ENCODE data around the gene SYNDIG1. TPM values are rescaled to one million over a fixed set of nuclear protein-coding genes. Genes with fewer than 3 reads are reported as not detected.

SYNDIG1 gene
- total RNA-seq, 2 donors from 2014 or later, result not detected

GRCh38 chr20:24543168-24543567 lies 73.7 kb downstream of the SYNDIG1 start:
- DNase-seq (ENCODE audit: low spot score) (no peak), ATAC-seq (no peak)
- peaks cover 25 to 35% of the 10 kb centered on the region in 2 donors for H3K27me3 Mint-ChIP-seq
- H3K27ac Mint-ChIP-seq, result no peak overlapping the region
- no peaks in the 10 kb centered on the region for H3K36me3 Mint-ChIP-seq
- no peaks in the 10 kb centered on the region for H3K9me3 Mint-ChIP-seq
- no peaks in the 10 kb centered on the region for H3K4me1 Mint-ChIP-seq (ENCODE audit: low read depth in 2 of 2)
- no peak overlapping the region for H3K4me3 Mint-ChIP-seq

- H3K36me3 Mint-ChIP-seq, result no peaks in the 10 kb centered on the region
- no peak overlapping the region for H3K4me3 Mint-ChIP-seq
- H3K27me3 Mint-ChIP-seq, result peaks cover 28 to 32% of the 10 kb centered on the region in 2 donors
- no peak for DNase-seq (ENCODE audit: low spot score)
- H3K27ac Mint-ChIP-seq, result no peak overlapping the region
- H3K9me3 Mint-ChIP-seq, result no peaks in the 10 kb centered on the region
- no peak for ATAC-seq
- H3K4me1 Mint-ChIP-seq (ENCODE audit: low read depth in 2 of 2), result no peaks in the 10 kb centered on the region
Measured at GRCh38 chr20:24543741-24544140, 74.3 kb downstream of the SYNDIG1 start.

- no peaks in the 10 kb centered on the region for H3K9me3 Mint-ChIP-seq
- no peak overlapping the region for H3K27ac Mint-ChIP-seq
- H3K36me3 Mint-ChIP-seq, result no peaks in the 10 kb centered on the region
- H3K4me3 Mint-ChIP-seq, result no peak overlapping the region
- ATAC-seq (peak in 1 of 2 donors; percentile 17), DNase-seq (ENCODE audit: low spot score) (no peak)
- H3K27me3 Mint-ChIP-seq, result peaks cover 26 to 27% of the 10 kb centered on the region in 2 donors
- no peaks in the 10 kb centered on the region for H3K4me1 Mint-ChIP-seq (ENCODE audit: low read depth in 2 of 2)
Measured at GRCh38 chr20:24544371-24544770, 74.9 kb downstream of the SYNDIG1 start.

- H3K36me3 Mint-ChIP-seq, result no peaks in the 10 kb centered on the region
- H3K4me3 Mint-ChIP-seq, result no peak overlapping the region
- no peaks in the 10 kb centered on the region for H3K9me3 Mint-ChIP-seq
- DNase-seq (ENCODE audit: low spot score) (no peak), ATAC-seq (no peak)
- no peaks in the 10 kb centered on the region for H3K4me1 Mint-ChIP-seq (ENCODE audit: low read depth in 2 of 2)
- H3K27ac Mint-ChIP-seq, result no peak overlapping the region
- H3K27me3 Mint-ChIP-seq, result peaks cover 24 to 25% of the 10 kb centered on the region in 2 donors
Measured at GRCh38 chr20:24545168-24545567, 75.7 kb downstream of the SYNDIG1 start.

GRCh38 chr20:24546232-24546892 lies 76.9 kb downstream of the SYNDIG1 start:
- Mint-ChIP-seq H3K4me1 (ENCODE audit: low read depth in 2 of 2) (no peaks in the 10 kb centered on the region), H3K9me3 (no peaks in the 10 kb centered on the region), H3K36me3 (no peaks in the 10 kb centered on the region), H3K27me3 (peaks cover 17 to 19% of the 10 kb centered on the region in 2 donors), H3K4me3 (no peak overlapping the region), H3K27ac (no peak overlapping the region)
- ATAC-seq, result no peak
- DNase-seq (ENCODE audit: low spot score), result no peak

GRCh38 chr20:24547967-24548366 lies 78.5 kb downstream of the SYNDIG1 start:
- peaks cover 19 to 26% of the 10 kb centered on the region in 2 donors for H3K27me3 Mint-ChIP-seq
- no peak overlapping the region for H3K27ac Mint-ChIP-seq
- H3K4me3 Mint-ChIP-seq, result no peak overlapping the region
- ATAC-seq, result no peak
- no peaks in the 10 kb centered on the region for H3K9me3 Mint-ChIP-seq
- H3K36me3 Mint-ChIP-seq, result no peaks in the 10 kb centered on the region
- DNase-seq (ENCODE audit: low spot score), result no peak
- no peaks in the 10 kb centered on the region for H3K4me1 Mint-ChIP-seq (ENCODE audit: low read depth in 2 of 2)

- H3K4me1 Mint-ChIP-seq (ENCODE audit: low read depth in 2 of 2), result no peaks in the 10 kb centered on the region
- peaks cover 12 to 36% of the 10 kb centered on the region in 2 donors for H3K27me3 Mint-ChIP-seq
- no peak for ATAC-seq
- peaks cover under 1% of the 10 kb centered on the region for H3K36me3 Mint-ChIP-seq
- H3K4me3 Mint-ChIP-seq, result no peak overlapping the region
- peaks cover 5% of the 10 kb centered on the region for H3K9me3 Mint-ChIP-seq
- H3K27ac Mint-ChIP-seq, result no peak overlapping the region
- no peak for DNase-seq (ENCODE audit: low spot score)
Measured at GRCh38 chr20:24559114-24559732, 89.8 kb downstream of the SYNDIG1 start.

GRCh38 chr20:24560571-24561491 lies 91.4 kb downstream of the SYNDIG1 start:
- peaks cover 16 to 34% of the 10 kb centered on the region in 2 donors for H3K27me3 Mint-ChIP-seq
- DNase-seq (ENCODE audit: low spot score) (no peak), ATAC-seq (no peak)
- H3K27ac Mint-ChIP-seq, result no peak overlapping the region
- H3K4me3 Mint-ChIP-seq, result no peak overlapping the region
- peaks cover 5% of the 10 kb centered on the region for H3K36me3 Mint-ChIP-seq
- no peaks in the 10 kb centered on the region for H3K4me1 Mint-ChIP-seq (ENCODE audit: low read depth in 2 of 2)
- peaks cover 2% of the 10 kb centered on the region for H3K9me3 Mint-ChIP-seq

- peaks cover 5% of the 10 kb centered on the region for H3K36me3 Mint-ChIP-seq
- no peaks in the 10 kb centered on the region for H3K9me3 Mint-ChIP-seq
- no peak overlapping the region for H3K27ac Mint-ChIP-seq
- no peak overlapping the region for H3K4me3 Mint-ChIP-seq
- peaks cover 12 to 13% of the 10 kb centered on the region in 2 donors for H3K27me3 Mint-ChIP-seq
- no peaks in the 10 kb centered on the region for H3K4me1 Mint-ChIP-seq (ENCODE audit: low read depth in 2 of 2)
- ATAC-seq, result no peak
- no peak for DNase-seq (ENCODE audit: low spot score)
Measured at GRCh38 chr20:24565835-24566351, 96.5 kb downstream of the SYNDIG1 start.

- no peak for DNase-seq (ENCODE audit: low spot score)
- Mint-ChIP-seq H3K4me3 (no peak overlapping the region), H3K27ac (no peak overlapping the region), H3K9me3 (no peaks in the 10 kb centered on the region), H3K27me3 (peaks cover 12 to 13% of the 10 kb centered on the region in 2 donors), H3K4me1 (ENCODE audit: low read depth in 2 of 2) (no peaks in the 10 kb centered on the region), H3K36me3 (peaks cover 5% of the 10 kb centered on the region)
- ATAC-seq, result no peak
Measured at GRCh38 chr20:24566656-24567055, 97.2 kb downstream of the SYNDIG1 start.

GRCh38 chr20:24567508-24567907 lies 98.1 kb downstream of the SYNDIG1 start:
- ATAC-seq (peak in 1 of 2 donors; percentile 34), DNase-seq (ENCODE audit: low spot score) (no peak)
- Mint-ChIP-seq H3K9me3 (no peaks in the 10 kb centered on the region), H3K36me3 (peaks cover 5% of the 10 kb centered on the region), H3K27ac (no peak overlapping the region), H3K4me1 (ENCODE audit: low read depth in 2 of 2) (no peaks in the 10 kb centered on the region), H3K4me3 (no peak overlapping the region), H3K27me3 (peaks cover 12 to 13% of the 10 kb centered on the region in 2 donors)

GRCh38 chr20:24568842-24569241 lies 99.4 kb downstream of the SYNDIG1 start:
- DNase-seq (ENCODE audit: low spot score) (no peak), ATAC-seq (no peak)
- Mint-ChIP-seq H3K27me3 (peaks cover 10 to 14% of the 10 kb centered on the region in 2 donors), H3K4me3 (no peak overlapping the region), H3K36me3 (peaks cover 5% of the 10 kb centered on the region), H3K27ac (no peak overlapping the region), H3K9me3 (no peaks in the 10 kb centered on the region), H3K4me1 (ENCODE audit: low read depth in 2 of 2) (no peaks in the 10 kb centered on the region)

- no peak for ATAC-seq
- Mint-ChIP-seq H3K36me3 (no peaks in the 10 kb centered on the region), H3K4me3 (no peak overlapping the region), H3K27ac (no peak overlapping the region), H3K27me3 (peaks cover 0 to 6% of the 10 kb centered on the region in 2 donors), H3K4me1 (ENCODE audit: low read depth in 2 of 2) (no peaks in the 10 kb centered on the region), H3K9me3 (no peaks in the 10 kb centered on the region)
- DNase-seq (ENCODE audit: low spot score), result no peak
Measured at GRCh38 chr20:24571159-24571558, 101.7 kb downstream of the SYNDIG1 start.

All from natural killer cell treated with Interleukin-12 subunit alpha and Interleukin-12 subunit beta and Interleukin-15 and Interleukin-18, amount 100 ng/mL, for 72 hours (primary cell).